Stimulated activated CD8-positive, alpha-beta memory T cell treated with anti-CD3 and anti-CD28 coated beads, Interleukin-7, amount 100 ng/mL, for 1 hour (primary cell): ENCODE results near the gene SRGAP2B.
"Not testable (repeated sequence)": the region's sequence is repeated elsewhere in the genome, so short reads cannot be mapped to it uniquely, and the experiment has no call there.

ENCODE experiments used
- DNase-seq, 2 donors: peaks; one replicate each; pipeline ENCODE4 v3.0.0-alpha.2; 2020; ENCODE audit warnings: low read depth in 2 of 2

Gene SRGAP2B

GRCh38 chr1:144947495-144947894 is 147.6 kb downstream of the SRGAP2B start:
- not testable (repeated sequence) for DNase-seq

- not testable (repeated sequence) for DNase-seq
Observed at GRCh38 chr1:144946525-144947480, 148.3 kb downstream of the SRGAP2B start.

GRCh38 chr1:144941710-144942109 is 153.4 kb downstream of the SRGAP2B start:
- DNase-seq = not testable (repeated sequence)

- not testable (repeated sequence) for DNase-seq
Observed at GRCh38 chr1:144940054-144940453, 155.1 kb downstream of the SRGAP2B start.

GRCh38 chr1:144938627-144939026 is 156.5 kb downstream of the SRGAP2B start:
- DNase-seq = not testable (repeated sequence)

- not testable (repeated sequence) for DNase-seq
Observed at GRCh38 chr1:144936186-144936732, 158.9 kb downstream of the SRGAP2B start.

GRCh38 chr1:144935310-144935709 is 159.8 kb downstream of the SRGAP2B start:
- DNase-seq = not testable (repeated sequence)

- not testable (repeated sequence) for DNase-seq
Observed at GRCh38 chr1:144933014-144933413, 162.1 kb downstream of the SRGAP2B start.

GRCh38 chr1:144932153-144932552 is 163.0 kb downstream of the SRGAP2B start:
- DNase-seq = not testable (repeated sequence)

GRCh38 chr1:144931553-144931952 is 163.6 kb downstream of the SRGAP2B start:
- not testable (repeated sequence) for DNase-seq

- not testable (repeated sequence) for DNase-seq
Observed at GRCh38 chr1:144930085-144930777, 164.9 kb downstream of the SRGAP2B start.

- DNase-seq = not testable (repeated sequence)
Observed at GRCh38 chr1:144927292-144927691, 167.8 kb downstream of the SRGAP2B start.

- not testable (repeated sequence) for DNase-seq
Observed at GRCh38 chr1:144923640-144924039, 171.5 kb downstream of the SRGAP2B start.

GRCh38 chr1:144922785-144923184 is 172.3 kb downstream of the SRGAP2B start:
- DNase-seq = not testable (repeated sequence)

- DNase-seq = not testable (repeated sequence)
Observed at GRCh38 chr1:144919106-144919505, 176.0 kb downstream of the SRGAP2B start.

GRCh38 chr1:144918027-144918603 is 177.0 kb downstream of the SRGAP2B start:
- not testable (repeated sequence) for DNase-seq

GRCh38 chr1:144917154-144918026 is 177.7 kb downstream of the SRGAP2B start:
- not testable (repeated sequence) for DNase-seq

GRCh38 chr1:144913977-144914734 is 181.0 kb downstream of the SRGAP2B start:
- not testable (repeated sequence) for DNase-seq

GRCh38 chr1:144913458-144913857 is 181.7 kb downstream of the SRGAP2B start:
- DNase-seq = not testable (repeated sequence)

- not testable (repeated sequence) for DNase-seq
Observed at GRCh38 chr1:144910729-144911128, 184.4 kb downstream of the SRGAP2B start.
